Lung microvascular endothelial cell (primary cell): Measurements from ENCODE around the gene WDHD1. TPM values are rescaled to one million over a fixed set of nuclear protein-coding genes. Genes with fewer than 3 reads are reported as not detected.
A peak's percentile ranks its signal among the peaks of the same experiment; 100 is the strongest.
"Not testable (repeated sequence)": the region's sequence is repeated elsewhere in the genome, so short reads cannot be mapped to it uniquely, and the experiment has no call there.

Experiments
- DNase-seq, 2 donors: peaks; one replicate each; pipeline versions ENCODE4 v3.0.0 to v3.0.0-alpha.2; 2010; ENCODE audit warnings: low read depth in 2 of 2
- total RNA-seq: library from RNA; depleted of rRNA; stranded (reverse); fragments of >200 nt; gene quantifications from 2 replicates; pipeline ENCODE4 v1.2.1, GENCODE V29; 2014

Gene WDHD1
- total RNA-seq, result 3.2 and 5.4 TPM in 2 replicates

GRCh38 chr14:55026793-55027561 is at the start of gene WDHD1, which contains the start of gene SOCS4:
Gene WDHD1, minus strand, starts transcription at chr14:55027099. Its CDS starts 312 bp downstream, at chr14:55026787.
Gene SOCS4, plus strand, starts transcription at chr14:55027236. Its CDS starts 15,806 bp downstream, at chr14:55043042.
- DNase-seq, result peak; percentile 95 to 96

DNA sequence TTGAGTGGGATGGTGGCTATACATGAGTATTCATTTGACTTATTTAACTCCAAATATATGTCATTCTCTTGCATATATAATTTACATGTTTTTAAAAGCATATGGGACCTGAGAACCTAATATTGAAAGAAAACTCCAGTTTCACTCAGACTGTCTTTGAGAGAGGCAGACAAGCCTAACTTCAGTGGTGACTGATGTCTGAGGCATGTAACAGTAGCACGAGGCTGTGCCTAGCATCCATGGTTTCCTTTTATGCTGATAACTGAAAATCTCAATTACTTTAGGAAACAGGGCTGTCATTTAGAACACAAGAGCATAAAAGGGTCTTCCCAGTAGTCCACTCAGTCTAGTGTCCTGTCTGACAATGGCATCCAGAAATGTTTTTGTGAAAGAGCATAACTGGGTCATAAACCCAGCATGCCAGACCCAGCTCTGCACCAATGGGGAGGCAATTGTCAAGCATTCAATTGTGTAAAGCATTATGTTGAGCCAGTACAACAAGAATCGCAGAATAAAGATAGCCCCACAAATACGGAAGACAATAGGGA is 48.8 kb upstream of the WDHD1 start:
- DNase-seq, result no peak

DNA sequence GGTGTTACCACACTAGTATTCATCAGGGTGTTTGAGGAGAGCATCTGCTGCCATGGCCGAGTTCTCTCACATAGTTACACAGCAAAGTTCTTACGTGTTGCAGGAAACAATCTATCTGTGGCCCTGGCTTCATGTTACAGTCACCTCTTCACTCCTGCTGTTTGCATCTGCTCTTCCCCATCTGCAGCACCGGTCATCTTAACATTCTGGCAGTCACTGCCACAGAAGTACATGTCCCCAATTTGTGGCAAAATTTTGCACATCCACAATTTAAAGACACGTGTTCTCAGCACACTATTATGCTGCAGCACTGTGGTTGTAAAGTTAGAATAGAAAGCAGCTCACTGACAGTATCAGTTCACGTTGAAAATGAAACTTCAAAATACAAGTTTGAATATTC is 47.8 kb upstream of the WDHD1 start:
- peak in 1 of 2 donors; percentile 36 for DNase-seq

DNA sequence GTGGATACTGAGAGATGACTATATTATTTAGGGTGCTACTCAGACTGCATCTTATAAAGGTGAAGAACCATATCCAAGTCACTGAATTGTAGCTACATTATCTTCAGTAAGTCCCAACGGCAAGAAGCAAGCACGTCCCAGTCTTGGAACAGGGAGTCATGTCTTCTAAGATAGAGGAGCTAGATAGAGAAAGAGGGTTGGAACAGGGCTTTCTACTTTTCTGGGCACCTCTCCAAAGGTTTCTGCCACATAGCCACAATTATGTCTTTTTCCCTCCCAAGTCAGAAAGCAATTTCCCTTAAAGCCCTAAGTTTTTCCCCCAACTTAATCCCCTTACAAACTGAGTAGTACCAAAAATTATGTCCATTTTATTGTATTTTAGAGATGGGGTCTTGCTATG is 47.0 kb upstream of the WDHD1 start:
- DNase-seq, result peak in 1 of 2 donors; percentile 14

DNA sequence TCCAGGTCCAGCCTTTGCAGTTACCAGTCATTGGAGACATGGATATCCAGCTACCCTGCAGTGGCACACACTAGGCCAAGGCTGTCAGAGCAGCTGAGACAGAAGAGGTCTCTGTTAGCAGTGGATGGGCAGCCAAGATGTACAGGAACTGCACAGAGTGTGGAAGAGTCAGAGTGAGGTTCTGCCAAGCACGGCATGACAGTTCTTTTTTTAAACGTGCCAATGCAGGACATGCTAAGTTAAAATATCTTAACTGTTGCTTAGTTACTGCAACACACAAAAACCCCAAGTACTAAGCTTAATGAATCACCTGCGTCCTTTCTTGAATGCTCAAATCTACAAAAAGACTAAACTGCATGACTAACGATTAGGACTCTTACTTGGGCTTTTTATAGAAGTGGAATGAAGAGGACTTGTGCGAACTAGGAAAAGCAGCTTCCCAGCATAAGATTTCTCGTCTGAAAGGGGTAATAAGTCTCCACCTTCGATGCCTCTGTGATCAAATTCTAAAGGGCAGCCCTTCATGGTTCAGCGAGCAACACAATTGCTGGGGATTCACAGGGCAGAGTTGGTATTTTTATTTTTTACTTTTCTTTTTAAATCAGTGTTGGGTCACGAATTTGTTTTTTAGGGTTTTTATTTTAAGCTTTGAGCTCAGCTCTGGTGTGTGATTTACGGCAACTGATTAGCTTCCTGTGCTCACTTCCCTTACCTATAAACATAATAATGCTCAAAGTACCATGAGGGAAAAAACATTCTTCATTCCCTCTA is 45.2 kb upstream of the WDHD1 start:
- peak; percentile 74 to 86 for DNase-seq

DNA sequence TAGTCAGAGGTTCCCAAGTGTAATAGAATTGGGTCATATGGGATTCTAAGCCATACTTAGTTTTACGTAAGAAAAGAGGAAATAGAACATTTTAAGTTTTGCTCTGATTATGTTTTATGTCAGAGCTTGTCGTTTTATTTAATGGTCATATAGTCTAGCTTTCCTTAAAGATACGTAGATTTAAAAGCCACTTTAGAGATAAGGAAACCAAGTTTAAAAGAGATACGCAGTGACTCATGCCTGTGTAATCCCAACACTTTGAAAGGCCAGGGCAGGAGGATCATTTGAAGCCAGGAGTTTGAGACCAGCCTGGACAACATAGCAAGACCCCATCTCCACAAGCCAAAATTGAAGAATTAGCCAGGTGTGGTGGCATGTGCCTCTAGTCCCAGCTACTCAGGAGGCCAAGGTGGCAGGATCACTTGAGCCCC is 44.1 kb upstream of the WDHD1 start:
- DNase-seq, result peak in 1 of 2 donors; percentile 26

- DNase-seq, result no peak
Observed at GRCh38 chr14:55066223-55066622, 39.3 kb upstream of the WDHD1 start.

GRCh38 chr14:55065411-55065810 is 38.5 kb upstream of the WDHD1 start:
- DNase-seq, result no peak

GRCh38 chr14:55064896-55065295 is 38.0 kb upstream of the WDHD1 start:
- not testable (repeated sequence) for DNase-seq

DNA sequence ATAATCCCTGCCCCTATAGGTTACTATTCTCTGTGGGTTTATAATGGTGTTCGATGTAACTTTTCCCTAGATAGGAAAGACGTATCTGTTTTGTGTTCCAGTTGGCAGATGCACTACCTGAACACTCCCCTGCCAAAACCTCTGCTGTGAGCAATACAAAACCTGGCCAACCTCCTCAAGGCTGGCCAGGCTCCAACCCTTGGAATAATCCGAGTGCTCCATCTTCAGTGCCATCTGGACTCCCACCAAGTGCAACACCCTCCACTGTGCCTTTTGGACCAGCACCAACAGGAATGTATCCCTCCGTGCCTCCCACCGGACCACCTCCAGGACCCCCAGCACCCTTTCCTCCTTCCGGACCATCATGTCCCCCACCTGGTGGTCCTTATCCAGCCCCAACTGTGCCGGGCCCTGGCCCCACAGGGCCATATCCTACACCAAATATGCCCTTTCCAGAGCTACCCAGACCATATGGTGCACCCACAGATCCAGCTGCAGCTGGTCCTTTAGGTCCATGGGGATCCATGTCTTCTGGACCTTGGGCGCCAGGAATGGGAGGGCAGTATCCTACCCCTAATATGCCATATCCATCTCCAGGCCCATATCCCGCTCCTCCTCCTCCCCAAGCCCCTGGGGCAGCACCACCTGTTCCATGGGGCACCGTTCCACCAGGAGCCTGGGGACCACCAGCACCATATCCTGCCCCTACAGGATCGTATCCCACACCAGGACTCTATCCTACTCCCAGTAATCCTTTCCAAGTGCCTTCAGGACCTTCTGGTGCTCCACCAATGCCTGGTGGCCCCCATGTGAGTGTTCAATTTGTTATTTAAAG is 35.8 kb upstream of the WDHD1 start:
- no peak for DNase-seq

GRCh38 chr14:55059333-55059732 is 32.4 kb upstream of the WDHD1 start:
- DNase-seq, result no peak

DNA sequence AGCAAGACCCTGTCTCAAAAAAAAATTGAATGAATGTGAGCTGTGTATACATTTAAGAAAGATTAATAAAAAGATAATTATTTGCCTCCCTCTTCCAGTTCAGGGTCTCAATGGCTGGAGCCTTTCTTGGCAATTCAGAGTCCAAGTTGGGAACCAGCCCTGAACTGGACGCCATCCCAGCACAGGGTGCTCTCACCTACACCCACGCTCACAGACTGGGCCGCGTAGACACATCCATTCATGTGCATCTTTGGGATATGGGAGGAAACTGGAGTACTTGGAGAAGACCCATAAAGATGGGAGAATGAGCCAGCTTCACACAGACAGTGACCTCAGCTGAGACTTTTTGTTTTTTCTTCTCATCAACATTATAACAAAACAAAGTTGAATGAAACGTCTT is 31.0 kb upstream of the WDHD1 start:
- DNase-seq, result no peak

DNA sequence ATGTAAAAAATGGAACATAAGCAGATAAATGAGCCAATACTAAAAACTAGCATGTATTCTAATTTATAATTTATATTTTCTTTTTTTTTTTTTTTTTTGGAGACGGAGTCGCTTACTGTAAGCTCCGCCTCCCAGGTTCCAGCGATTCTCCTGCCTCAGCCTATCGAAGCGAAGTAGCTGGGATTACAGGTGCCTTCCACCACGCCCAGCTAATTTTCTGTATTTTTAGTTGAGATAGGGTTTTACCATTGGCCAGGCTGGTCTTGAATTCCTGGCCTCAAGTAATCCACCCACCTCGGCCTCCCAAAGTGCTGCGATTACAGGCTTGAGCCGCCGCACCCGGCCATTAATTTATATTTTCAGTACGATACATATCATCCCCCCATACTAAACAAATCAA is 27.2 kb upstream of the WDHD1 start:
- DNase-seq, result no peak

DNA sequence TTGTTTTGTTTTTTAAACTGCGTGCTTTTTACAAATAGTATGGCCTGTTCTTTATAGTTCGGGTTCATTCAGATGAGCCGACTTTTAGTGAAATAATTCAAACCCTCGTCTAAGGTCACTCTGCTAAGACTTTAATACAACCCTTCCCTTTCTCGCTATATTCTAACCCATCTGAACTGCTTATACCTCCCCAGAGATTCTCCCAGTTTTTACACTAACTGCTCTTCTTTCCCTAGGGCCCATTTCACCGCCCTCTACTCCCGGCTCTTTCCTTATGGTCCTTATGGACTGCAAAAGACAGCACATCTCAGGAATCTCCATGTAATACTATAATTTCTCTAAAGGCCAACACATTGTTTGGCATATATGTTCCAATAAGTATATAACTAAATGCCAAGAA is 26.6 kb upstream of the WDHD1 start:
- no peak for DNase-seq

DNA sequence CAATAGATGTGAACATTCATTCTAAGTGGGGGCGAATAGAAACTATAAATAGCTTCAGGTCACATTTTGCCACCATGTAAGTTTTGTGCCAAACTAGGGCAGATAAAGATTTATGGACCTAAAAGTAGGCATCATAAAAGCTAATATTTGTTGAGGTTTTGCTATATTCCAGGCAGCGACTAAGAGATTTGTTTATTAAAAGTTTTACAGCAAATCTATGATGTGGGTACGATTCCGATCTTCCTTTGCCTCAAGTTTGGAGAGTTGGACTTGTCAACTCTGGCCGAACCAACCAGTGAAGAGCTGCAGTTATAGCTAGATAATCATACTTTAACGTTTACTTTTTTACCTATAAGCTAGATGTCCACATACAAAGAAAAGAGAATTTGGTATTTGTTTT is 26.1 kb upstream of the WDHD1 start:
- no peak for DNase-seq

DNA sequence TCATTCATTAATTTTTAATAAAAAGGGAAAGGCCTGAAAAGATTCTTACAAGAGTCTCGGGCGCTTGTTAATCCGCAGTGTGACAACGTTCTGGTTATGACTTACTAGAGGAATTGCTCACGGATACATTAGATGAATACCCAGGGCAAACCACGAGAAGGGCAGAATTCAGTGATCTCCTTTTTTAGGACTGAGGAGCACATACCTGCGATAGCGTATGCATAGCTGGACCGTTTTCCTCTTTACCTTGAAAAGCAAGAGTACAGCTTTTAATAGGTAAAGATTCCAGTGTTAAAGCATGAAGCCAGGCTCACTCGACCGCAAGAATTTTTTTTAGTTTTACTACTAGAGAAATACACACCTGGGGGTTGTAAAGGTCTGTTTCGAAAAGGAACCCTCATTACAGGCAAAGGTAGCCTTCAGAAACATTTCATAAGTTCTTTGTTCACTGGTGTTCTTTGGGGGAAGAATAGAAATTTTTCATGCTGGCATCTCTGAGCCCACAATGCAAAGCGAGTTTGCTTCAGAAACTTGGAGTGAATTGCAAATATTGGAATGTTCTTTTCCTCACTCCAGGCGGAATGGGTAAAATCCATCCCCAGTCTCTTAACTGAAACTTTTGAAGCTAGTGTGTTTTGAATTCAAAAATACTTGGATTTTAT is 25.5 kb upstream of the WDHD1 start:
- peak in 1 of 2 donors; percentile 25 for DNase-seq

DNA sequence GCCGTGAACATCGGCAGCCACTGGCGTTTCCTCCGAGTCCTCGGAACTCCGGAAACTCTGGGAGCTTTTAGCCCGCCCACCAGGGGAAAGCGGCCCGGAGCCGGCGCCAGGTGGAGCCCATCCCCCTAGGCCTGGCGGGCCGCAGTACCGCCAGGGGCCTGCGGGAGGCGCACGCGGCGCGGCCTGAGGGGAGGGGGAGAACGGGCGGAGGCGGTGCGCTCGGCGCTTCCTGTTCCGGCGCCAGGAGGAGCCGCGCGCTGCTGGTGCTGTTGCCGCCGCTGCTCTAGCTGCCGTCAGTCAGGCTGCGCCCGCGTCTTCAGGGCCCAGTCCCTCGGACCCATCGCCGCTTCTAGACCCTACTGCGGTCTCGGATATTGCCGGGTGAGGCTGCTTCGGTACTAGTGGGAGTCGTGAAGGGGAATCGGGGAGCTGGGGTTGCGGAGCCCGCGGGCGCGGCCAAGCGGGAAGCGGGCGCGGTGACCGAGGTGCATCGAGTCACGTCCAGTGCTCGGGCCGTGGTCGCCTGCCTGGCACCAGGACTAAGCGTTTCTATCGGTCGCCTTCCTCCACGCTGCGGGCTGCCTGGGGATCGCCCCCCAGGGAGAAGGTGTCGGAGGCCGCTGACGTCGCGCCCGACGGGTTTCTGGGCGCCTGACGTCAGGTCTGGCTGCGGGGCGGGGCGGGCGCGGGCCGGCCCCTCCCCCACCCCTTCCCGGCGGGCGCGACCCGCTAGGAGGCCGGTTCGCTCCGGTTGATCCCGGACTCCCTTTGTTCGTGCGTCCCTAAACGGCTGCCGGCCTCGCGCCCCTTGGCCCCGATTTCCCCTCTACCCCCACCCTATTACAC is 24.7 kb upstream of the WDHD1 start, which contains the start of gene MAPK1IP1L:
MAPK1IP1L (plus strand) TSS at position 225 of the 846 bp plus-strand sequence. CDS start 10,037 bp downstream, outside the sequence.
- DNase-seq, result peak; percentile 95 to 96

GRCh38 chr14:55051165-55051422 is 24.2 kb upstream of the WDHD1 start:
- no peak for DNase-seq

- no peak for DNase-seq
Observed at GRCh38 chr14:55048900-55049436, 22.1 kb upstream of the WDHD1 start.
